NK-92 (cell line): ENCODE measurements around the gene KCNRG.
"Not testable (repeated sequence)": the region's sequence is repeated elsewhere in the genome, so short reads cannot be mapped to it uniquely, and the experiment has no call there.

Source experiments
- DNase-seq: peaks from one replicate; lab custom pipeline; 2025; ENCODE audit not compliant: unreplicated experiment; lab: John Stamatoyannopoulos, UW

The KCNRG gene

DNA sequence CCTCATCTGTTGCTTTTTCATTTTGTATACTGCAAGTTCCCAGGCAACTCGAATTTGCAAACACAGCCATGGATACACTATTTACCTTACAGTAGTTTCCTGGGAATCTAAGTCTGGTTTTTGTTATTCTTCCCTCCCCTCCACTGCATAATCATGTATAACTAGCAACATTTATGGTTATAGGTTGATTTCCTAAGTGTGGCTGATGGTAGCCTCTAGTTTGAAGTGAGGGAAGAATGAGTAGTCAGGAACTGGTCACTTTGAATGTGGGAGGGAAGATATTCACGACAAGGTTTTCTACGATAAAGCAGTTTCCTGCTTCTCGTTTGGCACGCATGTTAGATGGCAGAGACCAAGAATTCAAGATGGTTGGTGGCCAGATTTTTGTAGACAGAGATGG, at the start of gene KCNRG:
KCNRG (plus strand) TSS at position 187 of the 400 bp plus-strand sequence; CDS start at position 237, 50 bp downstream.
- no peak for DNase-seq

GRCh38 chr13:49967456-49967855, 47.8 kb upstream of the KCNRG start:
- DNase-seq = no peak

DNA sequence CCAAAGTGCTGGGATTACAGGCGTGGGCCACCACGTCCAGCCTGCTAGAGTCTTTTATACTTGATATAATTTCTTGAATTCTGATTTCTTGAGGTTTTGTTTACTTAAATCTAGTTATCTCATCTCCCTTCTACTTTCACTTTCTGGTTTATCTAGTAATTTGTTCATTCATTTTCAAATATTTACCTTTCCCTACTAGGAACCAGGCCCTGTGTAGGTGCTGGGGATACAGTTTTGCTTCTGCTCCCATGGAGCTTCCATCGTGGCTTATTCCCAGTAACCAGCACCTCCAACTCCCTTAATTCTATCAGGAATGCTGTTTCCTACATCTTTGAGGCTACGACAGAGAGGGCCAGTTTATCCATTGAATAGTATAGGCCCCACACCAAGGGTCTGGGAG, 42.5 kb upstream of the KCNRG start:
- DNase-seq = no peak

GRCh38 chr13:49975826-49976225, 39.4 kb upstream of the KCNRG start:
- no peak for DNase-seq

GRCh38 chr13:49976314-49977258, 38.7 kb upstream of the KCNRG start:
- DNase-seq = no peak

- no peak for DNase-seq
Measured at GRCh38 chr13:49977992-49978391, 37.3 kb upstream of the KCNRG start.

- no peak for DNase-seq
Measured at GRCh38 chr13:49980266-49980665, 35.0 kb upstream of the KCNRG start.

GRCh38 chr13:49985129-49985528, 30.1 kb upstream of the KCNRG start:
- DNase-seq = no peak

GRCh38 chr13:49986471-49986870, 28.8 kb upstream of the KCNRG start:
- DNase-seq = no peak

- DNase-seq = not testable (repeated sequence)
Measured at GRCh38 chr13:49990612-49991011, 24.6 kb upstream of the KCNRG start.

GRCh38 chr13:49993111-49993510, 22.1 kb upstream of the KCNRG start:
- DNase-seq = no peak

DNA sequence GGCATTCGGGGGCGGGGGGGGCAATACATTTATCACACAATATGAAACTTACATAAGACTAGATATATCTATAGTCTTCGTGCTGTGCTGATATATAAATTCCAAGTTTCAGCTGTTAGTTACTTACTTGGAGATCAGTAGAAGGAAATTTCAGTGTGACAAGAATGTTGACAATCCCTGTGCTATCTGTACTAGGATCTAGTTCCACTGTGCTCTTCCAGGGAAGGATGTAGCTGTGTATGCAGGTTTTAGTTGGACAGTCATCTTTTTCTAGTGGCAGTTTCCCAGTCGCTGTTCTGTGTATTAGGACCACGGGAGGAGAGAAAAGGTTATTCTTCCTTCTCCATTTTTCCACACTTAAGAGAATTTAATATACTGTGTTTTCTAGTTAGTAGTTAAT, 21.6 kb upstream of the KCNRG start:
- DNase-seq = no peak

DNA sequence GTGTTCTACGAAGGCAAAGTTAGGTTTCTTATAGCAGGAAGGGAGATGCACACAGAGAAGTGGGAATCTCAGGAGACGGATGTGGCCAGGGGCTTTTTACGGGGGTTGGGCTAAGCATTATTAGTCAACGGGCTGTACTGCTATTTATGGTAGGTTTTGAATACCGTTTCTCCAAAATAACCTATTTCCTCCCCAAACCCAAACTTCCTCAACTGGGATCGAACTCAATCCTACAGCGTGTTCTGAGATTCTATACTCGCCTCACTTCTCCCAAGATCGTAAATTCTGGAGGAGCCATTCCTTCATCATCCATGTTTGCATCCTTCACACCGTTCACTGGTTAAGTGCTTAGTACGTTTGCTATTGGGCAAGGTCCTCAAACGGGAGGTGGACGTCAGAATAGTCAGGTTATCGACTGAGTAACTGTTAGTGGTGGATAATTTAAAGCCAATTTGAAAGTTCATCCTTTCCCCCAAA, 19.6 kb upstream of the KCNRG start:
- DNase-seq = no peak

DNA sequence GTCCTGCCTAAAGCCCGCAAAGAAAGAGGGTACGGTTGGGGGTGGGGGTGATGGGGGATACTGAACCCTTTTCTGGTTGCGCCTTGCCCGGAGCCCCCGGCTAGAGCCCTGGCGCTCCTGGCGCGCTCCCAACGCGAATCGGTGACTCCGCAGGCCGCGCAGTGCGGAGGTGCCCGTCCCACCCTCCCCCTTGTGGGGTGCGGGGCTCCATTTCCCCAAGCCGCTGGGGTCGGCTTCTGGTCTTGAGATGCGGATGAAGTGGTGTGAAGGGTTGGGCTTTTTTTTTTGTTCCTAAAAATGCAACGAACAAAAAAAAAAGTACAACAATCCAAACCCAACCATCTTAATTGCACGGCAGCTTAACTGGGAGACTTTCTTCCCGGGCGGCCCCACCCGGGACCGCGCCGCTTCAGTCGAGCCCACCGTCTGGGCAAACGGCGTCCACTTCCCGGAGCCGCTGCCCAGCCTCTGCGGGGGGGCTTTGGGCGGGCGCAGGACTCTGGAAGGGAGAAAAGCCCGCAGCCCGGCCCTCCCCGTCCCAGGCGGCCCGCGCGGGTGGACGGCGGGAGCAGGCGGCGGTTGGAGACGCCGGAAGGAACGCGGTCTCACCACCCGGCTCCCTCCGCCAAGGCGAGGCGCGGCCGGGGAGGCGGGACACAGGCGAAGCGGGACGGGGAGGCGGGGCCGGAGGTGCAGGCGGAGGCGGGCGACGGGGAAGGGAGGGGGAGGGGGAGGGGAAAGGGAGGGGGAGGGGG, 18.9 kb upstream of the KCNRG start:
- DNase-seq = no peak

- no peak for DNase-seq
Measured at GRCh38 chr13:49996951-49997895, 18.0 kb upstream of the KCNRG start, which contains the start of gene TRIM13. Gene TRIM13 (plus strand): TSS chr13:49997042. CDS start chr13:50011941, 14,899 bp downstream.

DNA sequence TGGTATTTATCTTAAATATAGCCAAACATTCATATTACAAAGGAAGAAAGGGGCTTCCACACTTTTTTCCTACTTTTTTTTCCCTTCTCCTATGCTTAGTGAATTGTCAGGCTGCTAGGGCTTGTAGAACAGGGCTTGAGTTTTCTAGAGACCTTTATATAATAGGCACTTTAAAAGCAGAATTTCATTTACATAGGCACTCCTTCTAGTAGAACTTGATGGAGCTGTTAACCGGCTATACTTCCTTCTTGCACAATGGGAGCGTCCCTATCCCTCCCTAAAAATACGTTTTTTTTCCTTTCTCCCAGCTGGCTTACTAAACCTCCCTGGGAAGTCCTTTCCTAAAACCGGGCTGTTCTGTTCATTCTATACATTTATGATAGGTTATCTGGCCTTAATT, 17.3 kb upstream of the KCNRG start:
- no peak for DNase-seq

DNA sequence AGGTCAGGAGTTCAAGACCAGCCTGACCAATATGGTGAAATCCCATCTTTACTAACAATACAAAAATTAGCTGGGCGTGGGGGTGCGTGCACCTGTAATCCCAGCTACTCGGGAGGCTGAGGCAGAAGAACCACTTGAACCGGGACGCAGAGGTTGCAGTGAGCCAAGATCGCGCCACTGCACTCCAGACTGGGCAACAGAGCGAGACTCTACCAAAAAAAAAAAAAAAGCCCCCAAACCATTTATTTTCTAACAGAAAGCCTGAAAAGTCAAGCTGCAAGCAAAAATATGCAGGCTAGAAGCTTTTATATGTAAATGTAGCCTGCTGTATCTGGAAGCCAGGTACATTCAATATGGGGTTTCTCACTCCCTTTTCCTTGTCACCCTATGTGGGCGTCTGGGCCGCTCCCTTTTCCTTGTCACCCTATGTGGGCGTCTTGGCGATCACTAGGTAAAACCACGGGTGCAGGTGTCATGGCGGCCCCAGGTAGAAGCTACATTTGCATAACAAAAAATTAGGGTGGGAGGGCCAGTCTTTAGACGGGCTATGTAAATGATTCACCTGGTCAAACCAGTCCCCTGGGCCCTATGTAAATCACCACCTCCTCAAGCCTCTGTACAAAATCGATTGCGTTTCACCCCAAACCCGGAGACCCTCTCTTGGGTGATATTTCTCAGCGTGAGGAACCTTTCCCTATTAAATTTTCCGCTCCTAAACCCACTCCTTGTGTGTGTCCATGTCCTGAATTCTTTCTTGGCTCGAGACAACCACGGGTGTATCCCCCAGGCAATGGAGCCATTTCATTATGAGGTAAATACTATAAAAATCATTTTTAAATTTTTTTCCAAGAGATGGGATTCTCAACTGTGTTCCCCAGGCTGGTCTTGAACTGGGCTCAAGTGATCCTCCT, 16.3 kb upstream of the KCNRG start:
- DNase-seq = no peak

DNA sequence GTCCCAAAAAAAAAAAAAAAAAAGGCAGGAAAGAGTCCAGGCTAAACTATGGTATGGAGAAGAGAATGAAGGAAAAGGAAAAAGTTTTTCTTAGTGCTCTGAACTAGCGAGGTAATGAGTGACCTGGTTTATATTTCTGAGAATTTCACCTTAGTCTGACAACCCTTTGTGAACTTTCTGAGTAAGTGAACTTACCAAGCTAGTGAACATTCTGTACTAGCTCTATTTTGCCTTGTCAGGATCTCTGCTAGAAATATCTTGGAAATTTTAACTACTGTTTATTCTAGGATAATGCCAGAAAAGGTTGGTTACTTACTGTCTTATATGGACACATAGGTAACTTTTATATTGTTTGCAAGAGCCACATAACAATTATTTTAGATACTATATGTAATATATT, 14.0 kb upstream of the KCNRG start:
- no peak for DNase-seq

DNA sequence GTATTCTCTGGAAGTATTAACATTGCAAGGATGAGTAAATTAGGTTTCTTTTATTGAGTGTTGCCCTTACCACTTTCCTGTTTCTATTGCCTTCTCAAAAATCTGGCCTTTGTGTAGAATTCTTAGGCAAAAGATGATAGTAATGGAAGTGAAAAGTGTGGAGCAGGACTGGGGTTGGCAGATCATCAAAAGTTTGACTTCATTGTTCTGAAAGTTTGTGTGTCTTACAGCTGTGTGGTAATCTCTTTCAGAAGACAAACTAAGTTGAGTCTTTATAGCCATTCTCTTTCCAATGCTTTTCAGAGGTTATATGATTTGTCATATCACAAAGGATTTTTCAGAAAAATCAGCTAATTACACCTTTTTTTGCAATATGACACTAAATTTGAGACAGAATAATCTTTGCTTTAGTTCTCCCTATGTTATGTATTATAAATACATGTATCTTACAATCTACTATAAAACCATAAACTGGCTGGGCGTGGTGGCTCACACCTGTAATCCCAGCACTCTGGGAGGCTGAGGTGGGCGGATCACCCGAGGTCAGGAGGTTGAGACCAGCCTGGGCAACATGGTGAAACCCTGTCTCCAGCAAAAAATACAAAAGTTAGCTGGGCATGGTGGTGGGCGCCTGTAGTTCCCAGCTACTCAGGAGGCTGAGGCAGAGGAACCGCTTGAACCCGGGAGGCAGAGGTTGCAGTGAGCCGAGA, 8.7 kb upstream of the KCNRG start:
- DNase-seq = no peak
